Adrenal gland (tissue), 5 donors: ENCODE results near the gene FFAR2.

ENCODE experiments used
- POLR2A ChIP-seq, 2 donors: fragments of 450-650 bp; IDR thresholded peaks; one replicate each; pipeline ENCODE4 v1.6.1; 2017; ENCODE audit warnings: antibody characterized with exemption in 2 of 2, mild to moderate bottlenecking in 2 of 2, moderate library complexity in 1 of 2
- TF ChIP-seq, protein P1 (sequence below), 6 experiments: fragments of 450-650 bp in 4 of 6; fragments of 200-600 bp in 2 of 6; sonication (generic) in 1 of 6; IDR thresholded peaks; 1 replicate in 5 of 6; 2 replicates in 1 of 6; pipeline versions ENCODE4 v1.5.1 to v1.8.0; 2016 to 2021; ENCODE audit warnings: antibody characterized with exemption in 6 of 6, mild to moderate bottlenecking in 2 of 6, moderate library complexity in 1 of 6
- donor health status: DM: no; HTN: no; CAD: no.

DNA sequence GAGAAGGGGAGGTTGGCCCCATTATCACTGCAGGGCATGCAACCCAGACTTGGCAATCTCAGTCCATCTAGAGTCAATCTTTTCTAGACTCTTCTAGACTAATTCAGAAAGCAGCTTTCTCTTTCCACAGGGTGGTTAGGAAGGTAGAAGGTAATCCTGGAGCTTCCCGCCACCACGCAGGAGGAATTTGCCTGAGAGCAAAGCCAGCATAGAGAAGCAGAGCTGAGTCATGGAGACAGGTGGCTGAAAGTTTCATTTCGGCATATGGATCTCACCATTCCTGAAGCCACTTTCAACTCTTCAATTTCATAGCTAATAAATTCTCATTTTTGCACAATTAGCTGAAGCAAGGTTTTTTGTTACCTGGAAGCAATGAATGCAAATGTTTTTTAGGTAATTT is 29.0 kb upstream of the FFAR2 start:
- TF ChIP-seq, protein P1, sequence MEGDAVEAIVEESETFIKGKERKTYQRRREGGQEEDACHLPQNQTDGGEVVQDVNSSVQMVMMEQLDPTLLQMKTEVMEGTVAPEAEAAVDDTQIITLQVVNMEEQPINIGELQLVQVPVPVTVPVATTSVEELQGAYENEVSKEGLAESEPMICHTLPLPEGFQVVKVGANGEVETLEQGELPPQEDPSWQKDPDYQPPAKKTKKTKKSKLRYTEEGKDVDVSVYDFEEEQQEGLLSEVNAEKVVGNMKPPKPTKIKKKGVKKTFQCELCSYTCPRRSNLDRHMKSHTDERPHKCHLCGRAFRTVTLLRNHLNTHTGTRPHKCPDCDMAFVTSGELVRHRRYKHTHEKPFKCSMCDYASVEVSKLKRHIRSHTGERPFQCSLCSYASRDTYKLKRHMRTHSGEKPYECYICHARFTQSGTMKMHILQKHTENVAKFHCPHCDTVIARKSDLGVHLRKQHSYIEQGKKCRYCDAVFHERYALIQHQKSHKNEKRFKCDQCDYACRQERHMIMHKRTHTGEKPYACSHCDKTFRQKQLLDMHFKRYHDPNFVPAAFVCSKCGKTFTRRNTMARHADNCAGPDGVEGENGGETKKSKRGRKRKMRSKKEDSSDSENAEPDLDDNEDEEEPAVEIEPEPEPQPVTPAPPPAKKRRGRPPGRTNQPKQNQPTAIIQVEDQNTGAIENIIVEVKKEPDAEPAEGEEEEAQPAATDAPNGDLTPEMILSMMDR (IDR thresholded peaks at IDR 0.05): no peak
- no peak for TF ChIP-seq POLR2A (IDR thresholded peaks at IDR 0.05)
